Astrocyte (in vitro differentiated cells and primary cell): ENCODE data around the gene CDK15.

Experiments
- CTCF ChIP-seq: IDR thresholded peaks from 2 replicates; pipeline ENCODE4 v1.5.1; 2011; ENCODE audit warnings: low read depth, mild to moderate bottlenecking, inconsistent platforms, low read length, moderate library complexity; ENCODE audit not compliant: insufficient read depth
- EZH2 ChIP-seq: IDR thresholded peaks from 2 replicates; pipeline ENCODE4 v1.6.1; 2012; ENCODE audit warnings: mild to moderate bottlenecking, low read length, inconsistent platforms; ENCODE audit not compliant: insufficient read depth

- TF ChIP-seq CTCF (no peak), EZH2 (no peak)
Measured at GRCh38 chr2:201915446-201915845, 109.1 kb downstream of the CDK15 start.
